Subcutaneous adipose tissue (tissue), 4 donors: ENCODE results near the gene ZBTB7C. TPM values are rescaled to one million over a fixed set of nuclear protein-coding genes. Genes with fewer than 3 reads are reported as not detected.

ENCODE experiments used
- total RNA-seq, 4 donors: library from RNA; depleted of rRNA; stranded (reverse); fragments of >200 nt; gene quantifications; one replicate each; pipeline ENCODE4 v1.1.0, GENCODE V29; 2016
- TF ChIP-seq, protein P1 (sequence below): fragments of 450-650 bp; IDR thresholded peaks from one replicate; pipeline ENCODE4 v1.5.1; 2016; ENCODE audit warnings: low read depth, mild to moderate bottlenecking, control low read depth, antibody characterized with exemption, moderate library complexity

ZBTB7C gene
- total RNA-seq, 4 donors from 2014 or later = 1.0 to 5.5 (median 4.4) TPM

DNA sequence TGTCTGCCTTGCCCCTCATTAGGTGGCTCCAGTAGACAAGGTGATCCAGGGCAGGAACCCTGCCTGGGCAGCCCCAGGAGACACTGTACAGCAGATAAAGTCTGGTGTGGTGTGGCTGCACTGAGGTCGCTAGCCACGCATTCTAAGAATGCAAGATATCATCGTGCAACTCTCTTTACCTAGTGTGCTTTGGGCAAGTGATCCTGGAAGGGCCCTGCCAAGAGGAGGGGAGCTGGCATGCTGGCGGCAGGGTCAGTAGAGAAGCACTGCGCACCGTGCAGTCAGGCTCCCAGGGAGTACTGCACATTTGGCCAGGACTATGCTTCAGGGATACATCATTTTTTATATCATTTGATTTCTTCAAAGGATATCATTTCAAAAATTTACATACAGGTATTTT, 283.5 kb downstream of the ZBTB7C start:
- TF ChIP-seq, protein P1, sequence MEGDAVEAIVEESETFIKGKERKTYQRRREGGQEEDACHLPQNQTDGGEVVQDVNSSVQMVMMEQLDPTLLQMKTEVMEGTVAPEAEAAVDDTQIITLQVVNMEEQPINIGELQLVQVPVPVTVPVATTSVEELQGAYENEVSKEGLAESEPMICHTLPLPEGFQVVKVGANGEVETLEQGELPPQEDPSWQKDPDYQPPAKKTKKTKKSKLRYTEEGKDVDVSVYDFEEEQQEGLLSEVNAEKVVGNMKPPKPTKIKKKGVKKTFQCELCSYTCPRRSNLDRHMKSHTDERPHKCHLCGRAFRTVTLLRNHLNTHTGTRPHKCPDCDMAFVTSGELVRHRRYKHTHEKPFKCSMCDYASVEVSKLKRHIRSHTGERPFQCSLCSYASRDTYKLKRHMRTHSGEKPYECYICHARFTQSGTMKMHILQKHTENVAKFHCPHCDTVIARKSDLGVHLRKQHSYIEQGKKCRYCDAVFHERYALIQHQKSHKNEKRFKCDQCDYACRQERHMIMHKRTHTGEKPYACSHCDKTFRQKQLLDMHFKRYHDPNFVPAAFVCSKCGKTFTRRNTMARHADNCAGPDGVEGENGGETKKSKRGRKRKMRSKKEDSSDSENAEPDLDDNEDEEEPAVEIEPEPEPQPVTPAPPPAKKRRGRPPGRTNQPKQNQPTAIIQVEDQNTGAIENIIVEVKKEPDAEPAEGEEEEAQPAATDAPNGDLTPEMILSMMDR = no peak

DNA sequence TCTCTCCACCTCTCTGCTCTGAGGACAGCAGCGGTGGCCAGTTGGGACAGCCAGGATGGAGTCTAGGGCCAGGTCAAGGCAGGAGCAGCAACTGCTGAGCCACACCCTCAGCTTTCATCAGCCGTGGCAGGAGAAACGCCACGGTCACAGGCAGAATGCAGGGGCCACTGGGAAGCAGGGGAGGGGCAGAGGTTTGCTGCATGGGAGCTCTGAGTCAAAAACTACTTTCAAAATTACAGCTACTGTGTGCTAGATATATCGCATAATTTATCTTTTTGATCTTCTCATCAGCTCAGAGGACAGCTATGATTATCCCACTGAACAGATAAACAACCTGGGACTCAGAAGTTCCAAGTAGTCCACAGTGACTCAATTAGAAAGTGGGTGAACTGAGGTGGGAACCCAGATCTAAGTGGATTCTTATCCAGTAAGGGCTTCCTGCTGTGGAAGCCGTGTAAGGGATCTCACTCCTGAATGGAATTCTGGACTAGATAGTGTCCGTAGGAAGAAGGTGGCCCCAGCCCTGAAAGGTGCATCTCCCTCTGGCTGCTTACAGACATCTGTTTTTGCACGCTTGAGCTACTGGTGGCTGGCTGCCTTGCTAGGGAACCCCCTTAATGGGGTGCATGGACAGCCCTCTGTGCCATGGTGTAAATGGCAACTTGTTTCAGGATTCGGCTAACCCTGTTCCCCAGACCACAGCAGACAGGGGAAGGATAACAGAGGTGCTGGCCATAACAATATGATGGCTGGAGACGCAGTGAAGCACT, 284.1 kb downstream of the ZBTB7C start:
- TF ChIP-seq, protein P1 = no peak

DNA sequence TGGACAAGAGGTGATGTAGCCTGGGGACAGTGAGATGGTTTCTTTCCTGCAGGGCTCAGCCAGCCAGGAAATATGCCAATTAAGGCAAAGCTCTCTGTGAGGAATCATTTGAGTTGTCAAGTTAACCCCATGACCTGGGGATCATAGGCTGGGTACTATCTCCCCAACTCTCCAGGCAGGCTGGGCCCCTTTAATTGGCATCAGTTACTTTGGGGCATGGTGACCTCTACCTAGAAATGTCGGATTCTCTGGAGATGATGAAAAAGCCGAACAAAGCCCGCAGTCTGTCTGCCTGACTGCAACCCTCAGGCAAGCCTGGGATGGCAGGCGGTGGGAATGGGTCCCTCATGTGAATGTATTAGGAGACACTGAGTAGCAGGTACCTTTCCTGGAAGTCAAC, 285.2 kb downstream of the ZBTB7C start:
- TF ChIP-seq, protein P1 = no peak

DNA sequence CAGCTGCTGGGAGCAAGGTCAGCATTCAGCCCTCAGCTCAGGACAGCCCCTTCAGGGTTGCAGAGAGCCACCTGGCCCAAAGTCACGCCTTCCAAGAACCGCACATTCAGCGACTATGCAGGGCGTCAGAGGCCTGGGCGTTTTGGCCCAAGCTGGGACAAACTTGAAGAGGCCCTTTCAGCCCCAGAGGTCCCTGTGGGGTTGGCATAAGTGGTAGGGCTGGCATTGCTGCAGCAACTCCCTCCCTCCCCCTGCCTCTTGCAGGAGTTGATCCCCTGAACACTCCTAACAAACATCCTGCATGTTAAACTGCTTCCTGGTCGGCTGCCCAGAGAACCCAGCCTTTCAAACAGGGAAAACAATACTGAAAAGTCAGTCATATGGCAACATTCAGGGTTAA, 285.9 kb downstream of the ZBTB7C start:
- TF ChIP-seq, protein P1 = no peak

DNA sequence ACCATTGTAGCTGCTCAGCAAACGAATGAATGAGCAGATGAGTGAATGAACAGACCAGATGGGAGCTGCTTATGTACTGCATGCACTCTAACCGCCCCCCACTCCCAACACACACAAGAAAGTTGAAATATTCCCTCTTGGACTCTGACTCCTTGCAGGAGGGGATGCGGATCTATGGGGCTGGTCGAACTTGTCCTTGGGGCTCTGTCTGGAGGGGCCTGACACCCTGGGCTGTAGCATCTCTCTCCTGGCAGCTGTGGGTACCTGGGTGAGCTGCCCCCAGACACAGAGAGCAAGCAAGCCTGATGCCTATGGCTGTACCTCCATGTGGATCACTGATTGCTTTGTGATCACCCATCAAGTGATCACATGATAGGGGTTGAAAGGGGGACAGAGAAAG, 286.4 kb downstream of the ZBTB7C start:
- TF ChIP-seq, protein P1 = no peak

DNA sequence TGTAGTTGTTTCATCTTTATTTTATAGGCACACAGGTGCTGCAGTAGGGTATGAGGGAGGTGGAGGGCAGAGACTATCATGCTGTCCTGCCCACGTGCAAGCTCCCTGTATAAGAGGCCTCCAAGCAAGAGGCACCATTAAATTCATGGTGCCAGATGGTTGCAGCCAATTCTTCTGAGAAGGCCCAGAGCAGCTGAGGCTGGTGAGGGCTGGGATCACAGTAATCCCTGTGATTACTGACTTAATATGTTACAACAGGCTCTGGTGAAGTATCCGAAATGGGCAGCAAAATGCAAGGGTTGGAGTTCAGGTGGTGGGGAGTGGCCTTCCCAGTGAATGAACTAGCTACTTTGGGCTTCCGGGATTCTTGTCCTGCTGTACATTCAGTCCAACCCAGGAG, 286.8 kb downstream of the ZBTB7C start:
- TF ChIP-seq, protein P1 = no peak

DNA sequence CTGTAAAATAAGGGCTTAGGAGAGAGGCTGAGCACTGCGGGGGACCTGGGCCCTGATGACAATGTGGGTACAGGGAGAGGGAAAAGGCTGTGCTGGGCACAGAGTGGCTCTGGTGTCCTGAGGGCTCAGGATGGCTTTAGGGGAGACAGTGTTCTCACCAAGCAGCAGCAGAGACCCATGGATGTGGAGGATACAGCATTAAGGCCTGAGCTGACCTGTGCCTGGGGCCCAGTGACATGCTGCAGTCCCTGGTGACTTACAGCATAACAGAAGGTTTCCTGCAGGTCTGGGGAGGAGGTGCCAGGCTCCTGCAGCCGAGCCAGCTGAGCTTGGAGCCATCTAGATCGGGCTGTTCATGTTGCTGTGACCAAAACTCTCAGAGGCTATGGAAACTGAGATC, 287.4 kb downstream of the ZBTB7C start:
- TF ChIP-seq, protein P1 = no peak
